GM19463 (cell line): ENCODE measurements around the gene CRCP.
"Not testable (repeated sequence)": the region's sequence is repeated elsewhere in the genome, so short reads cannot be mapped to it uniquely, and the experiment has no call there.

Experiments used
- ATAC-seq: cut with Tn5 transposase; IDR thresholded peaks from one replicate; pipeline ENCODE4 v1.9.1; 2021; ENCODE audit warnings: mild to moderate bottlenecking, moderate library complexity; ENCODE audit not compliant: unreplicated experiment

CRCP gene

GRCh38 chr7:66105263-66105748 lies 9.3 kb upstream of the CRCP start:
- ATAC-seq = peak; percentile 67

- not testable (repeated sequence) for ATAC-seq
Observed at GRCh38 chr7:66108410-66108809, 6.2 kb upstream of the CRCP start.

- ATAC-seq = no peak
Observed at GRCh38 chr7:66110856-66111255, 3.8 kb upstream of the CRCP start.

GRCh38 chr7:66116680-66117420 lies 2.2 kb downstream of the CRCP start:
- ATAC-seq = not testable (repeated sequence)

- ATAC-seq = no peak
Observed at GRCh38 chr7:66118603-66119002, 4.0 kb downstream of the CRCP start.

GRCh38 chr7:66119245-66119850 lies 4.7 kb downstream of the CRCP start:
- no peak for ATAC-seq

- no peak for ATAC-seq
Observed at GRCh38 chr7:66123175-66123528, 8.5 kb downstream of the CRCP start.

GRCh38 chr7:66124569-66124861 lies 9.9 kb downstream of the CRCP start:
- not testable (repeated sequence) for ATAC-seq

GRCh38 chr7:66125052-66125694 lies 10.5 kb downstream of the CRCP start:
- no peak for ATAC-seq

- ATAC-seq = not testable (repeated sequence)
Observed at GRCh38 chr7:66125781-66126352, 11.2 kb downstream of the CRCP start.

- ATAC-seq = not testable (repeated sequence)
Observed at GRCh38 chr7:66127172-66127571, 12.5 kb downstream of the CRCP start.

- no peak for ATAC-seq
Observed at GRCh38 chr7:66138994-66139752, 24.5 kb downstream of the CRCP start.

- ATAC-seq = no peak
Observed at GRCh38 chr7:66140924-66141323, 26.3 kb downstream of the CRCP start.

GRCh38 chr7:66142334-66142733 lies 27.7 kb downstream of the CRCP start:
- no peak for ATAC-seq

- no peak for ATAC-seq
Observed at GRCh38 chr7:66142996-66143395, 28.3 kb downstream of the CRCP start.

GRCh38 chr7:66143876-66144332 lies 29.3 kb downstream of the CRCP start:
- ATAC-seq = no peak

- ATAC-seq = no peak
Observed at GRCh38 chr7:66145400-66146104, 30.9 kb downstream of the CRCP start.

GRCh38 chr7:66146701-66147100 lies 32.1 kb downstream of the CRCP start:
- no peak for ATAC-seq

GRCh38 chr7:66147657-66148056 lies 33.0 kb downstream of the CRCP start:
- ATAC-seq = not testable (repeated sequence)

GRCh38 chr7:66150471-66150870 lies 35.8 kb downstream of the CRCP start:
- no peak for ATAC-seq
